SK-MEL-5 (cell line): ENCODE results near the gene CLDN7. TPM values are rescaled to one million over a fixed set of nuclear protein-coding genes. Genes with fewer than 3 reads are reported as not detected.

Source experiments
- DNase-seq: peaks from one replicate; pipeline ENCODE4 v3.0.0-alpha.2; 2016; ENCODE audit warnings: low read depth, low spot score
- in situ Hi-C: cut with HindIII; loops from 2 replicates; pipeline ENCODE4 v1.10.0; 2016; ENCODE audit warnings: low sequenced_read_pairs, high pct_unique_total_duplicates, low pct_unique_long_range_greater_than_20kb
- total RNA-seq: library from RNA; depleted of rRNA; stranded (reverse); fragments of >200 nt; shearing (Covaris generic); gene quantifications from 2 replicates; pipeline ENCODE4 v1.2.3, GENCODE V29; 2014

Gene CLDN7
- total RNA-seq, 1 experiment from 2014 or later: not detected

DNA sequence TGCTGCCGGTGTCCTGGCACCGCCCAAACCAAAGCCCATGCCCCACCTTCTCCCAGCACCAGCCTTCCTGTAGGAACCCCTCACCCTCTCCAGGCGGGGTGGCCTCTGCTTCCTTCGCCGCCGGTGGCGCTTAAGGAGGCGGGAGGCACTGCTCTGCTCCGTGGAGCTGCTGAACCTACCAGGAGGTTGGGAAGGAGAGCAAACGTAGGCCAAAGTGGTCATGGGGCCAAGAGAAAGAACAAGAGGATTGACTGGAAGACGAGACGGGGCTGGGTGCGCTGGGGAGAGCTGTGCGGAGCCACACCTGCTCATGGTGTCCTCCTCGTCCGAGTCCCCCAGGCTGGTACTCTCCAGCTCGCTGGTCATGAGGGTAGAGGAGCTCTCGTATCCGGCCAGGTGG, 32.8 kb downstream of the CLDN7 start:
- in situ Hi-C loops: no loop called here

DNA sequence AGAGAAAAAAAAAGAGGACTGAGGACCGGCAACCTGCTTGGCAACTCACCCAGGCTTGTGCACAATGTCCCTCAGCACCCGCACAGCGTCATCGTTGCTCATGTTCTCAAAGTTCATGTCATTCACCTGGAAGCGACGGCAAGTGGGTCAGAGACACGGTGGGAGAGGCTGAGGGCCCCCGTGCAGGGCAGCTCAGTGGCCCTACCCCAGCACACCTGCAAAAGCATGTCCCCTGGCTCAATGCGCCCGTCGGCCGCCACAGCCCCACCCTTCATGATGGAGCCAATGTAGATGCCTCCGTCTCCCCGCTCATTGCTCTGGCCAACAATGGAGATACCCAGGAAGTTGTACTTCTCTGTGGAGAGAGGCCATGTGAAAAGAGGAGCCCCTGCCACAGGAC, 33.4 kb downstream of the CLDN7 start:
- in situ Hi-C loops: no loop called here
- DNase-seq: no peak

More for the DNA sequence above, 32.8 kb downstream of the CLDN7 start:
- no peak for DNase-seq

GRCh38 chr17:7226721-7227710, 35.3 kb downstream of the CLDN7 start:
- DNase-seq: no peak
- in situ Hi-C loops: no loop called here

DNA sequence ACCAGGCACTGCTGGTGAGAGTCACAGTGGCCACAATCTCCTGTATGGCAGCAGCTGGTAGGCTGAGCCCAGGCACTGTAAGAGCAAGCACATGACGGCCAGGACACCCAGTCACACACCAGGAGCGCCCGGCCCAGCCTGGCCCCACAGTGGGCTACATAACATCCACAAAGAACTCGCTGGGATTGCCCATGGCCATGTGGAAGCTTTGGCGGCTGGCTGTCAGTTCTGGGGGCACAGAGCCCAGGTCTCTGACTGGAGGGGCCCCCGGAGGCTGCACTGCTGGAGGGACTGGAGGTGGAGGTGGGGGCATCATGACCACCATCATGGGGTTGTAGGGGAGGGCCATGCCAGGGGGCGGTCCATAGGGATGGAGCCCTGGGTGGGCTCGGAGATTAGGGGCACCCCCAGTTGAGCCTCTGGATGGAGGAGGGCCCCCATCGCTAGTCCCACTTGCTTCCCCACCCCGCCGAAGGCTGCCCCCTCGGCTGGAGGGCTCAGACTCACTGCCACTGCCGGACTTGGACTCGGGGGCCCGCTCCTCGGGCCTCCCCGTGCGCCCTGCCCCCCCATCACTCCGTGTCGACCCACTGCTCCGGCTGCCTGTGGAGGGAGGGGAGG, 36.5 kb downstream of the CLDN7 start:
- in situ Hi-C loops: no loop called here
- no peak for DNase-seq

DNA sequence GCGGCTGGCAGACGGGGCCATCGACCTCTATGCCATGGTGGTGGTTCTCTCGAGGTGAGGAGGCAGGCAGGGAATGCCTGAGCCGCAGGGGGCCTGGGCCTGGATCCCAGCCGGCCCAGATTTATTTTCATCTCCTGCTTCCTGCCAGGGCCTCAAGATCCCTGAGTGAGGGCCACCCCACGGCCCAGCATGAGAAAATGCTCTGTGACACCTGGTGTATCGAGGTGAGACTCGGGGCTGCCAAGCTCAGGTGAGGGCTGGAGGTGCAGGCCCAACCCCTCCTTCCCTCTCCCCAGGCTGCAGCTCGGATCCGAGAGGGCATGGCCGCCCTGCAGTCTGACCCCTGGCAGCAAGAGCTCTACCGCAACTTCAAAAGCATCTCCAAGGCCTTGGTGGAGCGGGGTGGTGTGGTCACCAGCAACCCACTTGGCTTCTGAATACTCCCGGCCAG, 37.6 kb downstream of the CLDN7 start:
- no peak for DNase-seq
- in situ Hi-C loops: no loop called here

- in situ Hi-C loops: no loop called here
These were observed 38.2 kb downstream of the CLDN7 start for GRCh38 chr17:7224110-7224509.

DNA sequence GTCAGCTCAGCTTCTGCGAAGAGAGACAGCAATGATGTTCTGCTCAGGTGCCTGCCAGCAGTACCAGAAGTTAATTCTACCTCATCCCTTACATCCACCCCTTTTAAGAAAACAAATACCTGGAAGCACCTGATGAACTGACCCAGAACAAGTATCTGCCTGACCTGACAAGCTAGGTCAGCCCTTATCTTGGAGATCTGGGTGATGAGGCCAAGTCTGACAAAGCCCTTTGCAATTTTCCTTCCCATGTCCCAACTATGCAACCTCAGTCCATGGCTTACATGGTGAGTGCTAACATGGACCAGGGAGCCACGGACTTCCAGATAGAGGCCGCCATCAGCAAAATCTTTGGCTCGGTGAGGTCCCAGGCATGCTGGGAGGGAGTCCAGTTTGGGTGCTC, 38.9 kb downstream of the CLDN7 start:
- in situ Hi-C loops: no loop called here
- no peak for DNase-seq

More at GRCh38 chr17:7224110-7224509, 38.2 kb downstream of the CLDN7 start:
- DNase-seq: no peak

DNA sequence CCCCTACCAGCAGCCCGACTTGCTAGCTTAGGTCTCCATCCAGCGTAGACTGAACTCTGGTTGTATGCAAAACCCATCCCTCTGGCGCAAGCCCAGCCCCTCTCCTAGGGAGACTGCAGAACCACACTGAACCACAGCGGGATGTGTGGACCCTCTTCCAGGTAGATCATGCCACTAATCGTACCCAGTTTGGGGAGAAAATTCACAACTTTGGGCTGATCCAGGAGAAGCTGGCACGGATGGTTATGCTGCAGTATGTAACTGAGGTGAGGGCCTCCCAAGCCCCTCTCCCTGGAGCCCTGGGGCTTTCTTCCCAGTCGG, 39.3 kb downstream of the CLDN7 start:
- in situ Hi-C loops: no loop called here
- no peak for DNase-seq

GRCh38 chr17:7222093-7222971, 39.9 kb downstream of the CLDN7 start:
- DNase-seq: no peak
- in situ Hi-C loops: no loop called here

GRCh38 chr17:7221278-7222092, 40.8 kb downstream of the CLDN7 start:
- in situ Hi-C loops: no loop called here
- DNase-seq: no peak

DNA sequence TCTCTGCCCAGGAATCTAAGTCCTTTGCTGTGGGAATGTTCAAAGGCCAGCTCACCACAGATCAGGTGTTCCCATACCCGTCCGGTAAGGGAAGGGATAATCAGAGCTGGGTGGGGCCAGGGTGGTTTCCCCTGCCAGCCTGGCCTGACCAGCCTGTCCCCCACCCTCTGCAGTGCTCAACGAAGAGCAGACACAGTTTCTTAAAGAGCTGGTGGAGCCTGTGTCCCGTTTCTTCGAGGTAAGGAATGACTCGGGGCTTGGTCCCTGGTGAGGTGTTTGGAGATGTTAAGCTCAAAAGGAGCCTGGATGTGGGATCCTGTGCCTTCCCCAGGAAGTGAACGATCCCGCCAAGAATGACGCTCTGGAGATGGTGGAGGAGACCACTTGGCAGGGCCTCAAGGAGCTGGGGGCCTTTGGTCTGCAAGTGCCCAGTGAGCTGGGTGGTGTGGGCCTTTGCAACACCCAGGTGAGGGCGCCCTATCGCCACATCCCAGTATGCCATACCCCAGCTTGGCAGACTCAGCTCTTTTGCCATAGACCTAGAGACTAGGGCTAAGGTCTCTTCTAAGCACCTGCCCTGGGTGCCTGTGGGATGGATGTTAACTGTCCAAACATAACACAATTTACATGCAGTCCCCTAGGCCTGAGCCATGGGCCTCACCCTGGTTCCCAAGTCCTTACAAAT, 41.5 kb downstream of the CLDN7 start:
- in situ Hi-C loops: no loop called here
- peak; percentile 87 for DNase-seq

DNA sequence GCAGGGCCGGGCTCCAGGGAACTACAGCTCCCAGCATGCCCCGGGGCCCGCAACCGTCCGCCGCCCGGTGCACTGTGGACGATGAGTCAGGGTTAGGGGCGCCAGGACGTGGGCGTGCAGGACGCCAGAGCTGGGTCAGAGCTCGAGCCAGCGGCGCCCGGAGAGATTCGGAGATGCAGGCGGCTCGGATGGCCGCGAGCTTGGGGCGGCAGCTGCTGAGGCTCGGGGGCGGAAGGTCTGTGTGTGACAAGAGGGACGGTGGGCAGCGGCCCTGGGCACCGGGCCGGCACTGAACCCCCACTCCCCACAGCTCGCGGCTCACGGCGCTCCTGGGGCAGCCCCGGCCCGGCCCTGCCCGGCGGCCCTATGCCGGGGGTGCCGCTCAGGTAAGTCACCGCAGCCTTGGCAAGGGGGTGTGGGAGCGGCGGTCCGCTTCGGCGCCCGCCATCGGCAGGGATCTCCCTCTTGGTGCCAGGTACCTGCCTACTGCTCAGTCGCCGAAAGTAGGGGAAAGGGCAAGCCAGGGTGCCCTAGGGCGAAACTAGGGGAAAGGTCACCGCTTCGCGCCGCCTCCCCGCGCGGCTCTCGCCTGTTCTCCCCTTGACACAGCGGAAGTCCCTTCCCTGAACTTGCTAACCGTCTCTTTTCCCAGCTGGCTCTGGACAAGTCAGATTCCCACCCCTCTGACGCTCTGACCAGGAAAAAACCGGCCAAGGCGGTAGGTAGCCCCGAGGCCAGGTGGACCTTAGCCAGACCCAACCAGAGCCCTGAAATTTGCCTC, 42.3 kb downstream of the CLDN7 start, which contains the start of the genes ACADVL and DLG4:
ACADVL (plus strand) TSS at position 127 of the 781 bp plus-strand sequence; CDS start at position 174, 47 bp downstream.
DLG4 (minus strand) TSS at position 25 of the 781 bp plus-strand sequence.
- DNase-seq: peak; percentile 79
- in situ Hi-C loops: no loop called here

- DNase-seq: no peak
- in situ Hi-C loops: no loop called here
These were observed 43.0 kb downstream of the CLDN7 start for GRCh38 chr17:7219229-7219811.

GRCh38 chr17:7218758-7219157, 43.5 kb downstream of the CLDN7 start:
- no peak for DNase-seq
- in situ Hi-C loops: no loop called here

GRCh38 chr17:7218166-7218565, 44.1 kb downstream of the CLDN7 start:
- in situ Hi-C loops: no loop called here
- no peak for DNase-seq
